GM21367 (cell line): ENCODE measurements around the gene JADE2.

Experiments
- ATAC-seq: cut with Tn5 transposase; IDR thresholded peaks from one replicate; pipeline ENCODE4 v1.9.1; 2021; ENCODE audit not compliant: unreplicated experiment

Gene JADE2

GRCh38 chr5:134568337-134568700, 42.8 kb downstream of the JADE2 start:
- no peak for ATAC-seq

DNA sequence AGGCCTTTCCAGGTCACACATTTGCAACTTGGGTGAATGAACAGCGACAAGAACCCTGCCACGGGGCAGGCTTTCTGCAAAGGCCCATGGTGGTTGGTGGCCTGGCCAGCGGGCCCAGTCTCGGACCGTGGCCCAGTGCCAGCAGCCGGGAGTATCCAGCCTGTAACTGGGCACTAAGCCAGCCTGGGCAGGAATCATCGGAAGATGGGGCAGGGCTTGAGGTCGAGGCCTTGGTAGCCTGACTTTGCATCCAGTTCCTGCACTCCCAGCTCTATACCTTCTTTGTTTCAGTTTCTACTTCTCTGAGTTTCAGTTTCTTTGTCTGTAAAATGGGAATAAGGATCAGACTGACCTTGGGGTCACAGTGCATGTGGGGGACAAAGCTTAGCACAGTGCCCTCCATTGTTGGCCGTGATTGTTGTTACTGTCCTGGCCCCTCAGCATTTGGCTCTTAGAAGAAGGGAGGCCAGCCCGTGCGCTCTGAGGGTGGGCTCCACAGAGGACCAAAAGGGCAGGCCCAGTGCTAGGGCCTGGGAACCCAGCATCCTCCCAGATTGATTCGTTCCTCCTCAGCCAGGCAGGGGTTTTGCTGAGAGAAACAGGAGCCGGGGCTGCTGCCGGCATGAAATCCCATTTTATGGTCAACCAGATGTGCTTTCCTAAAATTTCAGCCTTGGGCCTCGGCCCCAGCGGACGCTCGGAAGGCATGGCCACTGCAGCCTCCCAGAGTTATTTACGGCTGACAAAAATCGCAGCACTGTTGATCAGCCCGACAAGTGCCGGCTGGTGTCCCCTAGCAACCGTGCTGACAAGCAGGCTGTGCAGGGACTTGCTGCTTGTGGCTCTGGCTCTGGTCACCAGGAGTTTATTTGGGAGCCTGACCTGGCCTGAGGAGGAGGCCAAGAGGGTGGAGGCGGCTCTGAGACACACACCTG, 43.6 kb downstream of the JADE2 start:
- no peak for ATAC-seq

GRCh38 chr5:134569758-134570364, 44.4 kb downstream of the JADE2 start:
- ATAC-seq = no peak

DNA sequence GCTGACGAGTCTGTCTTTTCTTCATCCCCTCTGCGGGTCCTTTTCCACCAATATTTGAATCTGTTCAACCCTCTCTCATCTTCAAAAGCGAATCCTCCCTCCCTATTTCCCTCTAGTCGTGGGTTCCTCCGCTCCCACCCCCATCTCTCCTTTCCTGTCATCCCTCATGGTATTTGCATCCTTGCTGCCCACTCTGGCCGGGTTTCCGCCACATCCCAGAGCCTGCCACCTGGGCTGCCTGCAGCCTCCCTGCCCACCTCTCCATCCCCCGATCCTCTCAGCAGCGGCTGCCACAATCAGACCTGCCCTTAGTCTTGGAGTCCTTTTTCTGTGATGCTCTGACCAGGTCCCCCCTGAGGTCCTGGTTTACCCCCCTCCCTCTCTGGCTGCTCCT, 44.9 kb downstream of the JADE2 start:
- ATAC-seq = no peak

DNA sequence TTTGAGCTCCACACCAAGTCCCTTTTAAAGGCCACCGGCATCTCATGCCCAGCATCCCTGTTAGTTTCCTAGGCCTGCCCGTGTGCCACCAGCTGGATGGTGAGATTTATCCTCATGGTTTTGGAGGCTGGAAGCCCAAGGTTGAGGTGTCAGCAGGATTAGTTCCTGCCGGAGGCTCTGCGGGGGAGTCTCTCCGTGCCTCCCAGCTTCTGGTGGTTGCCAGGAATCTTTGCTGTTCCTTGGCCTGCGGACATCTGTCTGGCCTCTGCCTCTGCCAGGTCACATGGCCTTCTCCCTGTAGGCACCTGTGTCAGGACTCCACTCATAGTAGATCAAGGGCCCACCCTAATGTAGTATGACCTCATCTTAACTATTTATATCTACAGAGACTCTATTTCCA, 45.4 kb downstream of the JADE2 start:
- no peak for ATAC-seq

DNA sequence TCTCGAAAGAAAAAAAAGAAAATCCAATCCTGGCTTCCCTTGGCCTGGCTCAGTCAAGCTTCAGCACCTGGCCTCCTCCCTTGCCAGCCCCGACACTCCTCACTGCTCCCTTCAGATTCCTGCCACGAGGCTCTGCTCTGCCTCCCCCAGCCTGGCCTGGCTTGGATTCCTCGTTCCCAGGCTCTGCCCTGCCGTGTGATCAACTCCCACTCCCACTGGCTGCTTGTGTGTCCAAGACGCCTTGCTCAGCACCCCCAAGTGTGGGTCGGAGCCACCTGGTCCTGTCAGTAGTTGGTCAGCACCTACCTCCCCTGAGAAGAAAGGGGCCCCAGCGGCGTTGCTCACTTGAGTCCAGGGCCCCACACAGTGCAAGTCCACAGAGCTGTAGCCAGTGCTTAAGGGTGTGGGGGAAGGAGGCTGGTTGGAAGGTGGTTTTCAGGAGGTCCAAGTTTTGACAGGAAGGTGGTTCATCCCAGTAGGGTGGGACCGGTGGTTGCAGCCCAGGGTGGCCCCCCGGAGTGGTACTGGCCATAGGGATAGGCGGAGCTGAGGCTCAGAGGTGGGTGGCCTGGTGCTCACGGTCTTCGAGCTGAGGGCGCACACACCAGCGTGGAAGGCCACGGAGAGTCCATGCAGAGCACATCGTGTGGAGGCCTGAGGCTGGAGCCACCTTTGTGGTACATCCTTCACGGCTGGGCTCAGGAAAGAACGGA, 46.4 kb downstream of the JADE2 start:
- no peak for ATAC-seq

DNA sequence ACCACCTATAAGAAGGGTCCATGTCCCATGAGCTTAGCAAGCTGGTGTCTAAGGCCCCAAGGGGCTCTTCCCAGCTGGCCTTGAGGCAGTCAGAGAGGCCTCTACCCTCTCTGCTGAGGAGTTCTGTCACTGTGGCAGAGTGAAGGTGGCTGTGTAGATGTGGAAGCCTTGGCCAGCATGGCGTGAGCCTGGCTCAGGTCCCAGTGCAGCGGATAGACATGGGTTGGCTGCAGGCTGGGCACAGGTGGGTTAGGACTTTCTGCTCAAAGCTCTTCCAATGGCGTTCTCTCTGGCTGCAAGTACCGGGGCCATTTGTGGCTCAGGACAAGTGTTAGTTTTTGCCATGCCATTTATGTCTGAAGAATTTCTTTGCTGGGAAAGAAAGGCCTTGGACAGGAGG, 47.3 kb downstream of the JADE2 start:
- ATAC-seq = no peak

- no peak for ATAC-seq
Measured at GRCh38 chr5:134574521-134574920, 49.1 kb downstream of the JADE2 start.

GRCh38 chr5:134575316-134575715, 49.8 kb downstream of the JADE2 start:
- ATAC-seq = no peak

GRCh38 chr5:134576386-134577021, 51.0 kb downstream of the JADE2 start:
- ATAC-seq = no peak

GRCh38 chr5:134577022-134577795, 51.7 kb downstream of the JADE2 start:
- ATAC-seq = no peak

DNA sequence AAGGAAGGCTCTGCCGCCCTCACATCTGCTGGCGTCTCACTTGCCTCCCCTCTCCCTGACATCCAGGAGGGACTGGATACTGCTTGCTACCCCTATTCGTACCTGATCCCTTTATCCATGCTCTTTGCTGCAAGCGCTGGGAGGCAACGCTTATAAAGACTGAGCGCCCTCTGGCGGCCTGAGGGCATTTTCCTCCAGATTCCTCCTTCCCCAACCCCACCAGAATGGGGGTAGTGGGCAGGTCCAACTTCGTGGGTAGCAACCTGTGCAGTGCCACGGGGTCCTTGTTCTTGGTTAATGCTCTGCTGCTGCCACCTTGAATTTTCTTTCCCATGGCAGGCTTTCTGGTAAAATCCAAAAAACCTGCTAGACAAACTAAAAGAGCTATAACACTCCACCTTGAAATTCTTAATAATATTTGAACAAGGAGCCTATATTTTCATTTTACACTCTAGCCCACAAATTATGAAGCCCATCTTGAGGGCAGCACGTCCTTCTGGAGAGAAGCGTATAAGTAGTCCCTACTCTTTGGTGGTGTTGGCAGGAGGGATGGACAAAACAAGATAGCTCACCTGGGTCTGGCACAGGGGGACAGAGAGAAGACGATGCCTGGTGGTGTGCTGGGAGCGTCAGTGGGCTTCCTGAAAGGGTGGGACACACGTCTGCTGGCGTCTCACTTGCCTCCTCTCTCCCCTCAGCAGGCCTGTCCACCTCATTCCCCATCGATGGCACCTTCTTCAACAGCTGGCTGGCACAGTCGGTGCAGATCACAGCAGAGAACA, 52.5 kb downstream of the JADE2 start:
- ATAC-seq = no peak

DNA sequence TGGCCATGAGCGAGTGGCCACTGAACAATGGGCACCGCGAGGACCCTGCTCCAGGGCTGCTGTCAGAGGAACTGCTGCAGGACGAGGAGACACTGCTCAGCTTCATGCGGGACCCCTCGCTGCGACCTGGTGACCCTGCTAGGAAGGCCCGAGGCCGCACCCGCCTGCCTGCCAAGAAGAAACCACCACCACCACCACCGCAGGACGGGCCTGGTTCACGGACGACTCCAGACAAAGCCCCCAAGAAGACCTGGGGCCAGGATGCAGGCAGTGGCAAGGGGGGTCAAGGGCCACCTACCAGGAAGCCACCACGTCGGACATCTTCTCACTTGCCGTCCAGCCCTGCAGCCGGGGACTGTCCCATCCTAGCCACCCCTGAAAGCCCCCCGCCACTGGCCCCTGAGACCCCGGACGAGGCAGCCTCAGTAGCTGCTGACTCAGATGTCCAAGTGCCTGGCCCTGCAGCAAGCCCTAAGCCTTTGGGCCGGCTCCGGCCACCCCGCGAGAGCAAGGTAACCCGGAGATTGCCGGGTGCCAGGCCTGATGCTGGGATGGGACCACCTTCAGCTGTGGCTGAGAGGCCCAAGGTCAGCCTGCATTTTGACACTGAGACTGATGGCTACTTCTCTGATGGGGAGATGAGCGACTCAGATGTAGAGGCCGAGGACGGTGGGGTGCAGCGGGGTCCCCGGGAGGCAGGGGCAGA, 53.3 kb downstream of the JADE2 start:
- no peak for ATAC-seq

GRCh38 chr5:134579284-134579771, 53.9 kb downstream of the JADE2 start:
- no peak for ATAC-seq

- no peak for ATAC-seq
Measured at GRCh38 chr5:134580001-134580460, 54.6 kb downstream of the JADE2 start.

DNA sequence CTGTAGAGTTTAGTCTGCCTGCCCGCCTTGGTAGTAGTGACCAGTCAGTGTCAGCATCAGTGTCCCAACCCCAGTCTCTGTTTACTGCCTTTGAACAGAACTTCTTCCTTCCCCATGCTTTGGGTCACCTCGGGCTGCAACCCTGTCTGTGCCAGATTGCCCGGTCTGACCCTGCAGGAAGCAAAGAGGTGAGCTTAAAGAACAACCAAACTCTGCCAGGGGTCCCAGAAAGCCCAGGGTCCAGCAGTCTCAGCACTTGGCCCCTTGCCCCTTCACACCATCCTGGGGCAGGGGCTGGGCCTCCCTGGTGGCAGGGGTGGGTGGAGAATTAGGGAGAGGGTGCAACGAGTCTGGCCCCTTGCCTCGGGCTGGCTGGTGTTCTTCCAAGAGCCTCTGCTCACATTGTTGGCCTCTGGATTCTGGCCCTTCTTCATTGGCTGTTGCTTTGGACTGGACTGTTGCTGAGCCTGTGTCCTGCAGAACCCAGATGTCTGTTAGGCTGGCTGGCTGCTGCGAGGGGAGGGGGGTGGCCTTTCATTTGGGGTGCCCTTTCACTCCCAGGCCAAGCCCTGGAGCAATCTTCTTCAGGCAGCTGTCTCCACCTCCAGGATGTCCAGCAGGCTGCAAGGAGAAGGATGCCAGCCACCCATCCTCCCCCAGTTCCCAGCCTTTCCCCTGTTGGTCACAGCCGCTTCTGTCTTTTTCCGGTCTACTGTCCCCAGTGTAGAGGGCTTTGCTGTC, 55.9 kb downstream of the JADE2 start:
- no peak for ATAC-seq

DNA sequence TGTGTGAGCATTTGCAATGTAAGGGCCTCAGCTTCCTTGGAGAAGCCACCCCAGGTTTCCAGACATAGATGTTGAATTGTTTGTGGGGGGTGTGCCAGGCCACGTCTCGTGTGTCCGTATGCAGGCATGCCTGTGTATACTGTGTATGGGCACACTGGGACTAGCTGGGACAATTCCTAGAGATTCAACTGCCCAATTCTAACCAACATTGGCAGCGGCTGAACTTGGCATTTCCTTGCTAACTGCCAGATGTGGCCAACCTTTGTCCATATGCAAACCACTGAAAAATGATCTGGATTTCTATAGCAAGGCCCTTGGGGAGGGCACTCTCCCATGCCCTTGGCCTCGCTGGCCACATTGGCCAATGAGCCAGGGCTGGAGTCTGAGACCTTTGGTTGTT, 56.8 kb downstream of the JADE2 start:
- ATAC-seq = no peak

- ATAC-seq = no peak
Measured at GRCh38 chr5:134582941-134583340, 57.5 kb downstream of the JADE2 start.
